GM21737 (cell line): ENCODE data around the gene RBBP8.
A peak's percentile ranks its signal among the peaks of the same experiment; 100 is the strongest.
"Not testable (repeated sequence)": the region's sequence is repeated elsewhere in the genome, so short reads cannot be mapped to it uniquely, and the experiment has no call there.

ENCODE experiments used
- ATAC-seq: cut with Tn5 transposase; IDR thresholded peaks from one replicate; pipeline ENCODE4 v1.9.1; 2021; ENCODE audit warnings: mild to moderate bottlenecking, moderate library complexity; ENCODE audit not compliant: unreplicated experiment

Gene RBBP8

GRCh38 chr18:22933206-22933965 is at the start of gene RBBP8:
Gene RBBP8 (plus strand): TSS chr18:22933328. CDS start chr18:22936852, 3,524 bp downstream.
- peak; percentile 79 for ATAC-seq

GRCh38 chr18:22883827-22884226 is 49.3 kb upstream of the RBBP8 start:
- no peak for ATAC-seq

- ATAC-seq = not testable (repeated sequence)
Measured at GRCh38 chr18:22885694-22886093, 47.4 kb upstream of the RBBP8 start.

- no peak for ATAC-seq
Measured at GRCh38 chr18:22899421-22899820, 33.7 kb upstream of the RBBP8 start.

- no peak for ATAC-seq
Measured at GRCh38 chr18:22900558-22901238, 32.4 kb upstream of the RBBP8 start.

- no peak for ATAC-seq
Measured at GRCh38 chr18:22902093-22902492, 31.0 kb upstream of the RBBP8 start.

GRCh38 chr18:22903248-22903647 is 29.9 kb upstream of the RBBP8 start:
- not testable (repeated sequence) for ATAC-seq

- ATAC-seq = no peak
Measured at GRCh38 chr18:22912149-22912548, 21.0 kb upstream of the RBBP8 start.

GRCh38 chr18:22912835-22913234 is 20.3 kb upstream of the RBBP8 start:
- no peak for ATAC-seq

GRCh38 chr18:22913861-22914260 is 19.3 kb upstream of the RBBP8 start:
- no peak for ATAC-seq

GRCh38 chr18:22914633-22915032 is 18.5 kb upstream of the RBBP8 start:
- ATAC-seq = no peak

- no peak for ATAC-seq
Measured at GRCh38 chr18:22915337-22915736, 17.8 kb upstream of the RBBP8 start.

GRCh38 chr18:22921772-22922171 is 11.4 kb upstream of the RBBP8 start:
- ATAC-seq = no peak

GRCh38 chr18:22924589-22924988 is 8.5 kb upstream of the RBBP8 start:
- no peak for ATAC-seq

- no peak for ATAC-seq
Measured at GRCh38 chr18:22926454-22926853, 6.7 kb upstream of the RBBP8 start.

GRCh38 chr18:22928339-22928738 is 4.8 kb upstream of the RBBP8 start:
- no peak for ATAC-seq

GRCh38 chr18:22930089-22930713 is 2.9 kb upstream of the RBBP8 start:
- ATAC-seq = no peak

- peak; percentile 29 for ATAC-seq
Measured at GRCh38 chr18:22932885-22933205, 283 bp upstream of the RBBP8 start.

GRCh38 chr18:22933966-22934423 is 867 bp downstream of the RBBP8 start:
- peak; percentile 5 for ATAC-seq

- no peak for ATAC-seq
Measured at GRCh38 chr18:22934789-22935188, 1.7 kb downstream of the RBBP8 start.

GRCh38 chr18:22935431-22935830 is 2.3 kb downstream of the RBBP8 start:
- ATAC-seq = no peak

GRCh38 chr18:22936515-22936914 is 3.4 kb downstream of the RBBP8 start:
- no peak for ATAC-seq
